ENCODE data around the gene PLN. TPM values are rescaled to one million over a fixed set of nuclear protein-coding genes. Genes with fewer than 3 reads are reported as not detected.

PLN gene
- total RNA-seq, 4 donors from 2014 or later, result 11.0 to 13.6 (median 12.2) TPM

GRCh38 chr6:118546164-118546879 is 1.8 kb upstream of the PLN start:
- TF ChIP-seq, protein P1, sequence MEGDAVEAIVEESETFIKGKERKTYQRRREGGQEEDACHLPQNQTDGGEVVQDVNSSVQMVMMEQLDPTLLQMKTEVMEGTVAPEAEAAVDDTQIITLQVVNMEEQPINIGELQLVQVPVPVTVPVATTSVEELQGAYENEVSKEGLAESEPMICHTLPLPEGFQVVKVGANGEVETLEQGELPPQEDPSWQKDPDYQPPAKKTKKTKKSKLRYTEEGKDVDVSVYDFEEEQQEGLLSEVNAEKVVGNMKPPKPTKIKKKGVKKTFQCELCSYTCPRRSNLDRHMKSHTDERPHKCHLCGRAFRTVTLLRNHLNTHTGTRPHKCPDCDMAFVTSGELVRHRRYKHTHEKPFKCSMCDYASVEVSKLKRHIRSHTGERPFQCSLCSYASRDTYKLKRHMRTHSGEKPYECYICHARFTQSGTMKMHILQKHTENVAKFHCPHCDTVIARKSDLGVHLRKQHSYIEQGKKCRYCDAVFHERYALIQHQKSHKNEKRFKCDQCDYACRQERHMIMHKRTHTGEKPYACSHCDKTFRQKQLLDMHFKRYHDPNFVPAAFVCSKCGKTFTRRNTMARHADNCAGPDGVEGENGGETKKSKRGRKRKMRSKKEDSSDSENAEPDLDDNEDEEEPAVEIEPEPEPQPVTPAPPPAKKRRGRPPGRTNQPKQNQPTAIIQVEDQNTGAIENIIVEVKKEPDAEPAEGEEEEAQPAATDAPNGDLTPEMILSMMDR (IDR thresholded peaks at IDR 0.05), result no peak
- TF ChIP-seq POLR2A (IDR thresholded peaks at IDR 0.05), result no peak
- no peak for TF ChIP-seq EP300 (IDR thresholded peaks at IDR 0.05)
- Histone ChIP-seq H3K27me3 (no peaks in the 10 kb centered on the region), H3K36me3 (no peaks in the 10 kb centered on the region), H3K4me3 (no peak overlapping the region), H3K9me3 (no peaks in the 10 kb centered on the region), H3K4me1 (peaks cover 0 to 64% (median 2%) of the 10 kb centered on the region in 4 donors), H3K27ac (peak overlapping the region in 2 of 4 donors; percentile 27 to 47)
- 76 to 81% methylated on average over 4 of the region's 4 CpGs for WGBS, 2 donors
- no peak for DNase-seq (ENCODE audit: low spot score in 2 of 2)

DNA sequence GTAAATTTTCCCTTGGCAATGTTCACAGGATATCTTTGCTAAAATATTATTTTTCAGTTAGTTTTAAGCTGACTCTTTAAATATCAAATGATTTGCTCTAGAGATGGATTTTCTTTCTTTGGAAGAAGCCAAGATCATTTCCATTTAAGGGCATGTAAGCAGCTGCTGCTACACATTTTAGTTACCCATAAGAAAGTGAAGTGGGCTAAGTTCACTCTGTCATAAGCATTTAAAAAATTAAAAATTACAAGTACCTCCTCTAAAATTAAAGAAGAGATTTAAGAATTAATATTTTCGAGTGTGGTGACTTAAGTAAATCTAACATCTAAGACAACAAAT is 1.2 kb upstream of the PLN start:
- no peaks in the 10 kb centered on the region for H3K9me3 ChIP-seq
- no peaks in the 10 kb centered on the region for H3K27me3 ChIP-seq
- no peak for TF ChIP-seq EP300 (IDR thresholded peaks at IDR 0.05)
- TF ChIP-seq, protein P1 (IDR thresholded peaks at IDR 0.05), result no peak
- TF ChIP-seq POLR2A (IDR thresholded peaks at IDR 0.05), result no peak
- peaks cover 0 to 69% (median 6%) of the 10 kb centered on the region in 4 donors for H3K4me1 ChIP-seq
- no peaks in the 10 kb centered on the region for H3K36me3 ChIP-seq
- DNase-seq (ENCODE audit: low spot score in 2 of 2), result no peak
- H3K4me3 ChIP-seq, result no peak overlapping the region
- 45 to 71% methylated on average over 1 of the region's 1 CpG for WGBS, 2 donors
- H3K27ac ChIP-seq, result peak overlapping the region in 1 of 4 donors; percentile 47

- DNase-seq (ENCODE audit: low spot score in 2 of 2), result no peak
- TF ChIP-seq, protein P1 (IDR thresholded peaks at IDR 0.05), result no peak
- TF ChIP-seq POLR2A (IDR thresholded peaks at IDR 0.05) (no peak), EP300 (IDR thresholded peaks at IDR 0.05) (no peak)
- peak overlapping the region in 2 of 4 donors; percentile 6 to 7 for H3K27ac ChIP-seq
These were observed 517 bp downstream of the PLN start for GRCh38 chr6:118548613-118549012.

GRCh38 chr6:118551063-118552053 is 3.3 kb downstream of the PLN start:
- H3K36me3 ChIP-seq, result peaks cover 0 to 14% (median 0%) of the 10 kb centered on the region in 3 donors
- peak overlapping the region in 2 of 4 donors; percentile 9 to 32 for H3K27ac ChIP-seq
- WGBS, 2 donors, result 20 to 21% methylated on average over 3 of the region's 3 CpGs
- H3K4me1 ChIP-seq, result peaks cover 0 to 71% (median 8%) of the 10 kb centered on the region in 4 donors
- H3K27me3 ChIP-seq, result no peaks in the 10 kb centered on the region
- H3K9me3 ChIP-seq, result no peaks in the 10 kb centered on the region
- H3K4me3 ChIP-seq, result no peak overlapping the region
- TF ChIP-seq, protein P1 (IDR thresholded peaks at IDR 0.05), result peak; percentile 42 to 60 (median 50)
- no peak for TF ChIP-seq POLR2A (IDR thresholded peaks at IDR 0.05)
- no peak for DNase-seq (ENCODE audit: low spot score in 2 of 2)

More at GRCh38 chr6:118548613-118549012, 517 bp downstream of the PLN start:
- Histone ChIP-seq H3K27me3 (no peaks in the 10 kb centered on the region), H3K9me3 (no peaks in the 10 kb centered on the region), H3K36me3 (no peaks in the 10 kb centered on the region), H3K4me3 (peak overlapping the region in 1 of 4 donors; percentile 28), H3K4me1 (peaks cover 0 to 78% (median 8%) of the 10 kb centered on the region in 4 donors)

Measured in tibial nerve (tissue), 4 donors.